GM21529 (cell line): ENCODE results near the gene SLC12A3.

Experiments
- ATAC-seq: cut with Tn5 transposase; IDR thresholded peaks from one replicate; pipeline ENCODE4 v1.9.1; 2021; ENCODE audit not compliant: unreplicated experiment

The SLC12A3 gene

GRCh38 chr16:56864960-56865359 lies at the start of gene SLC12A3:
Gene SLC12A3, plus strand, starts transcription at chr16:56865207. Its CDS starts 29 bp downstream, at chr16:56865236.
- no peak for ATAC-seq

- no peak for ATAC-seq
These were observed 49.3 kb upstream of the SLC12A3 start for GRCh38 chr16:56815721-56816120.

GRCh38 chr16:56817056-56817455 lies 48.0 kb upstream of the SLC12A3 start:
- no peak for ATAC-seq

GRCh38 chr16:56817938-56818337 lies 47.1 kb upstream of the SLC12A3 start:
- no peak for ATAC-seq

GRCh38 chr16:56823081-56823733 lies 41.8 kb upstream of the SLC12A3 start:
- no peak for ATAC-seq

- no peak for ATAC-seq
These were observed 40.7 kb upstream of the SLC12A3 start for GRCh38 chr16:56824331-56824730.

- ATAC-seq, result no peak
These were observed 40.2 kb upstream of the SLC12A3 start for GRCh38 chr16:56824804-56825203.

GRCh38 chr16:56825826-56826225 lies 39.2 kb upstream of the SLC12A3 start:
- no peak for ATAC-seq

- no peak for ATAC-seq
These were observed 36.4 kb upstream of the SLC12A3 start for GRCh38 chr16:56828647-56829046.

GRCh38 chr16:56830669-56831068 lies 34.3 kb upstream of the SLC12A3 start:
- no peak for ATAC-seq

- ATAC-seq, result no peak
These were observed 32.2 kb upstream of the SLC12A3 start for GRCh38 chr16:56832768-56833167.

GRCh38 chr16:56833243-56833970 lies 31.6 kb upstream of the SLC12A3 start:
- no peak for ATAC-seq

GRCh38 chr16:56835320-56835719 lies 29.7 kb upstream of the SLC12A3 start:
- no peak for ATAC-seq

- ATAC-seq, result no peak
These were observed 28.4 kb upstream of the SLC12A3 start for GRCh38 chr16:56836410-56837230.

- ATAC-seq, result no peak
These were observed 26.2 kb upstream of the SLC12A3 start for GRCh38 chr16:56838622-56839337.

- ATAC-seq, result no peak
These were observed 23.8 kb upstream of the SLC12A3 start for GRCh38 chr16:56841233-56841632.

- no peak for ATAC-seq
These were observed 23.3 kb upstream of the SLC12A3 start for GRCh38 chr16:56841659-56842058.

GRCh38 chr16:56842133-56842532 lies 22.9 kb upstream of the SLC12A3 start:
- ATAC-seq, result no peak

- ATAC-seq, result no peak
These were observed 21.0 kb upstream of the SLC12A3 start for GRCh38 chr16:56844056-56844455.

GRCh38 chr16:56847173-56847910 lies 17.7 kb upstream of the SLC12A3 start:
- no peak for ATAC-seq
